Smooth muscle cell (in vitro differentiated cells): ENCODE results near the gene RET. TPM values are rescaled to one million over a fixed set of nuclear protein-coding genes. Genes with fewer than 3 reads are reported as not detected.

Experiments
- DNase-seq: peaks from one replicate; lab custom pipeline; 2025; ENCODE audit not compliant: unreplicated experiment; lab: John Stamatoyannopoulos, UW
- H2AFZ ChIP-seq: fragments of 200-600 bp; sonication (generic); 2 replicates; pipeline ENCODE4 v1.6.0; 2016; ENCODE audit warnings: antibody characterized with exemption, low read depth, mild to moderate bottlenecking
- H3F3A ChIP-seq: fragments of 200-600 bp; sonication (generic); 2 replicates; pipeline ENCODE4 v1.6.0; 2017; ENCODE audit warnings: antibody characterized with exemption, low read depth
- H3K27ac ChIP-seq: fragments of 200-600 bp; sonication (generic); 2 replicates; pipeline ENCODE4 v1.5.1; 2016; ENCODE audit warnings: low read depth, mild to moderate bottlenecking
- H3K27me3 ChIP-seq: fragments of 200-600 bp; sonication (generic); 2 replicates; pipeline ENCODE4 v1.6.1; 2016; ENCODE audit warnings: low read depth, mild to moderate bottlenecking
- H3K36me3 ChIP-seq: fragments of 200-600 bp; sonication (generic); 2 replicates; pipeline ENCODE4 v1.5.1; 2016; ENCODE audit warnings: low read depth
- H3K4me1 ChIP-seq: fragments of 200-600 bp; sonication (generic); 2 replicates; pipeline ENCODE4 v1.5.1; 2016; ENCODE audit warnings: low read depth
- H3K4me2 ChIP-seq: fragments of 200-600 bp; sonication (generic); 2 replicates; pipeline ENCODE4 v1.6.0; 2016; ENCODE audit warnings: mild to moderate bottlenecking
- H3K4me3 ChIP-seq: fragments of 200-600 bp; sonication (generic); 2 replicates; pipeline ENCODE4 v1.5.1; 2016; ENCODE audit warnings: mild to moderate bottlenecking
- H3K79me2 ChIP-seq: fragments of 200-600 bp; sonication (generic); 2 replicates; pipeline ENCODE4 v1.6.0; 2016; ENCODE audit warnings: low read depth, mild to moderate bottlenecking
- H3K9ac ChIP-seq: fragments of 200-600 bp; sonication (generic); 2 replicates; pipeline ENCODE4 v1.6.0; 2016; ENCODE audit warnings: low read depth
- H3K9me3 ChIP-seq: fragments of 200-600 bp; sonication (generic); replicated peaks from 2 replicates; pipeline ENCODE4 v1.5.1; 2016; ENCODE audit warnings: low read depth
- H4K20me1 ChIP-seq: fragments of 200-600 bp; sonication (generic); 2 replicates; pipeline ENCODE4 v1.6.0; 2016; ENCODE audit warnings: low read depth
- CTCF ChIP-seq: fragments of 200-600 bp; sonication (generic); IDR thresholded peaks from 2 replicates; pipeline ENCODE4 v1.5.1; 2017; ENCODE audit warnings: borderline replicate concordance, mild to moderate bottlenecking, antibody characterized with exemption; ENCODE audit not compliant: insufficient read depth, poor library complexity, severe bottlenecking
- WGBS: methylation state at CpG from one replicate; pipeline ENCODE4 v1.1.7; 2016; ENCODE audit warnings: low lambda C conversion rate; 5-methylcytosine and 5-hydroxymethylcytosine counted together
- polyA plus RNA-seq: library from polyadenylated mRNA; unstranded; fragments of >200 nt; fragmentation: Nextera tagmentation; extraction: Ambion mirVana; gene quantifications from 2 replicates; pipeline ENCODE4 v1.2.1, GENCODE V29; 2016
- total RNA-seq: library from RNA; depleted of rRNA; stranded (reverse); fragments of >200 nt; gene quantifications from 2 replicates; pipeline ENCODE4 v1.2.3, GENCODE V29; 2014

The RET gene
- total and polyA plus RNA-seq, 2 experiments from 2014 or later: 0.70 to 0.94 TPM

DNA sequence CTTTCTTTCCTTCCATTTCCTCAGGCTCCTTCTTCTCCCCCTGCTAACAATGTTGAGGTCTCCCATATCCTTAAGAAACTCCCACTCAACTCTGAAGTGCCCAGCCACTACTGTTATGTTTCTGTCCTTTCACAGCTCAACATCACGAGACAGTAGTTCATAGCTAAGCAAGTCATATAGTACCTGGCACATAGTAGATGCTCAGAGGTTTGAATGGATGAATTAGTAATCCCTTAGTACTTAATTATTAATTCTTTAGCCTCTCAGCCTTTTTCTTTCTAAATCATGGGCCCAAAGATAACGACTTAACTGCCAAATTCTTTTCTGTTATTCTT lies 84.0 kb downstream of the RET start:
- H3K9me3 ChIP-seq: no peaks in the 10 kb centered on the region
- no peaks in the 10 kb centered on the region for H3K27me3 ChIP-seq
- H3K4me1 ChIP-seq: peaks cover 3% of the 10 kb centered on the region
- H3K79me2 ChIP-seq: peaks cover 52% of the 10 kb centered on the region
- H3K36me3 ChIP-seq: no peaks in the 10 kb centered on the region
- H2AFZ ChIP-seq: no peak overlapping the region
- 59% methylated on average over 2 of the region's 2 CpGs for WGBS
- H3F3A ChIP-seq: no peaks in the 10 kb centered on the region
- H4K20me1 ChIP-seq: peaks cover 99% of the 10 kb centered on the region
- TF ChIP-seq CTCF: no peak
- no peak overlapping the region for H3K4me3 ChIP-seq
- H3K27ac ChIP-seq: peak overlapping the region; percentile 93
- peak overlapping the region; percentile 49 for H3K9ac ChIP-seq
- H3K4me2 ChIP-seq: peak overlapping the region; percentile 61
- DNase-seq: no peak

DNA sequence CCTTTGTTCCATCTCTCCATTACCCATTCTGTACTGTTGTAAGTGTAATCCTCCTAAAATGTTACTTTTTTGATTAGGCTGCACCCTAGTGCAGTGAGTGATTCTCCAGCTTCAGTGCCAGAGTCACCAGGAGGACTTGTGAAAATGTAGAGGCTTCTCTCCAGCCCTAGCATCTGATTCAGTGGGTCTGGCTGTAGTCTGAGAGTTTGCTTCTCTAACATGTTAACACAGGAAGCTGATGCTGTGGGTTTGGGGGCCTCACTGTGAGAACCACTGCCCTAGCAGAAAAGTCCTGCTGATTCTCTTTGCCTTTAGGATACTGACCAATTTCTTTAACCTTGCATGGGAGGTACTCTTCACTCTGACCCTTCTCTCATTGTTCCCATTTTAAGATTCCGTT lies 85.7 kb downstream of the RET start:
- no peak overlapping the region for H3K9ac ChIP-seq
- peaks cover 3% of the 10 kb centered on the region for H3K4me1 ChIP-seq
- H3K4me2 ChIP-seq: no peak overlapping the region
- no peaks in the 10 kb centered on the region for H3K9me3 ChIP-seq
- peaks cover 8% of the 10 kb centered on the region for H3K36me3 ChIP-seq
- WGBS: 100% methylated on average over 1 of the region's 1 CpG
- DNase-seq: no peak
- peaks cover 97% of the 10 kb centered on the region for H4K20me1 ChIP-seq
- H3F3A ChIP-seq: no peaks in the 10 kb centered on the region
- TF ChIP-seq CTCF: no peak
- no peak overlapping the region for H2AFZ ChIP-seq
- H3K27ac ChIP-seq: no peak overlapping the region
- no peak overlapping the region for H3K4me3 ChIP-seq
- no peaks in the 10 kb centered on the region for H3K27me3 ChIP-seq
- peaks cover 40% of the 10 kb centered on the region for H3K79me2 ChIP-seq

- Histone ChIP-seq H3K79me2 (peaks cover 20% of the 10 kb centered on the region), H3F3A (no peaks in the 10 kb centered on the region)
- WGBS: 77% methylated on average over 6 of the region's 6 CpGs
Observed at GRCh38 chr10:43166207-43166879, 89.5 kb downstream of the RET start.

More at GRCh38 chr10:43166207-43166879, 89.5 kb downstream of the RET start:
- Histone ChIP-seq H3K4me2 (no peak overlapping the region), H3K4me1 (peaks cover under 1% of the 10 kb centered on the region), H3K4me3 (no peak overlapping the region), H3K9me3 (no peaks in the 10 kb centered on the region), H4K20me1 (peaks cover 93% of the 10 kb centered on the region), H3K36me3 (peaks cover 8% of the 10 kb centered on the region), H3K9ac (no peak overlapping the region), H3K27ac (no peak overlapping the region), H3K27me3 (no peaks in the 10 kb centered on the region), H2AFZ (no peak overlapping the region)
- TF ChIP-seq CTCF: no peak
- DNase-seq: no peak
